HL-60 (cell line): ENCODE data around the gene PTPRK.

Experiments
- DNase-seq, 2 experiments: peaks; one replicate each; pipeline ENCODE4 v3.0.0-alpha.2; 2010 to 2020; ENCODE audit warnings: low read depth in 1 of 2, low spot score in 1 of 2
- H3K27ac ChIP-seq: fragments of 250-450 bp; sonication (Bioruptor Pico); replicated peaks from 2 replicates; pipeline ENCODE4 v1.5.1; 2020; ENCODE audit warnings: mild to moderate bottlenecking, moderate library complexity
- H3K27me3 ChIP-seq: fragments of 250-450 bp; sonication (Bioruptor Pico); 2 replicates; pipeline ENCODE4 v1.5.1; 2021; ENCODE audit warnings: mild to moderate bottlenecking, moderate library complexity; ENCODE audit not compliant: insufficient read depth, poor library complexity, severe bottlenecking
- H3K4me3 ChIP-seq: replicated peaks from 2 replicates; pipeline ENCODE4 v1.5.1; 2011; ENCODE audit warnings: mild to moderate bottlenecking, control low read depth, low read length; ENCODE audit not compliant: insufficient read depth
- CTCF ChIP-seq: IDR thresholded peaks from one replicate; pipeline ENCODE4 v1.5.1; 2011; ENCODE audit warnings: low read length, control low read depth, inconsistent platforms; ENCODE audit not compliant: insufficient read depth
- GABPA ChIP-seq: IDR thresholded peaks from 2 replicates; pipeline ENCODE4 v1.6.1; 2012; ENCODE audit warnings: low read depth
- POLR2AphosphoS5 ChIP-seq: IDR thresholded peaks from 2 replicates; pipeline ENCODE4 v1.6.1; 2012; ENCODE audit warnings: low read depth
- REST ChIP-seq: IDR thresholded peaks from 2 replicates; pipeline ENCODE4 v1.6.1; 2012; ENCODE audit warnings: low read depth; ENCODE audit not compliant: insufficient replicate concordance
- SPI1 ChIP-seq: IDR thresholded peaks from 2 replicates; pipeline ENCODE4 v1.6.1; 2012; ENCODE audit warnings: low read depth, mild to moderate bottlenecking, borderline replicate concordance

The PTPRK gene

GRCh38 chr6:128065072-128065471, 455.3 kb downstream of the PTPRK start:
- no peak for DNase-seq
- TF ChIP-seq POLR2AphosphoS5 (no peak), GABPA (no peak), REST (no peak), SPI1 (no peak), CTCF (no peak)
- Histone ChIP-seq H3K27me3 (no peaks in the 10 kb centered on the region), H3K4me3 (no peak overlapping the region), H3K27ac (no peak overlapping the region)

GRCh38 chr6:128064540-128064895, 455.9 kb downstream of the PTPRK start:
- DNase-seq = no peak
- H3K27me3 ChIP-seq = no peaks in the 10 kb centered on the region
- no peak overlapping the region for H3K27ac ChIP-seq
- TF ChIP-seq REST (no peak), POLR2AphosphoS5 (no peak), CTCF (no peak), SPI1 (no peak), GABPA (no peak)
- H3K4me3 ChIP-seq = no peak overlapping the region

GRCh38 chr6:128063850-128064539, 456.4 kb downstream of the PTPRK start:
- no peak for DNase-seq
- no peak overlapping the region for H3K27ac ChIP-seq
- H3K4me3 ChIP-seq = no peak overlapping the region
- H3K27me3 ChIP-seq = no peaks in the 10 kb centered on the region
- TF ChIP-seq REST (no peak), SPI1 (no peak), GABPA (no peak), CTCF (no peak), POLR2AphosphoS5 (no peak)
